Pulmonary artery endothelial cell (primary cell): ENCODE data around the gene PREX1. TPM values are rescaled to one million over a fixed set of nuclear protein-coding genes. Genes with fewer than 3 reads are reported as not detected.

ENCODE experiments used
- DNase-seq: peaks from one replicate; pipeline ENCODE4 v3.0.0-alpha.2; 2011; ENCODE audit warnings: low read depth, low spot score
- total RNA-seq: library from RNA; depleted of rRNA; stranded (reverse); fragments of >200 nt; gene quantifications from 2 replicates; pipeline ENCODE4 v1.2.3, GENCODE V29; 2014

Gene PREX1
- total RNA-seq, 1 donor from 2014 or later: 115 TPM

GRCh38 chr20:48685300-48685699 lies 142.5 kb downstream of the PREX1 start:
- DNase-seq: no peak

- no peak for DNase-seq
These were observed 143.2 kb downstream of the PREX1 start for GRCh38 chr20:48684501-48685041.

- no peak for DNase-seq
These were observed 144.2 kb downstream of the PREX1 start for GRCh38 chr20:48683467-48684175.

- DNase-seq: peak; percentile 75
These were observed 145.1 kb downstream of the PREX1 start for GRCh38 chr20:48682529-48683363.

- DNase-seq: no peak
These were observed 145.8 kb downstream of the PREX1 start for GRCh38 chr20:48681873-48682426.

DNA sequence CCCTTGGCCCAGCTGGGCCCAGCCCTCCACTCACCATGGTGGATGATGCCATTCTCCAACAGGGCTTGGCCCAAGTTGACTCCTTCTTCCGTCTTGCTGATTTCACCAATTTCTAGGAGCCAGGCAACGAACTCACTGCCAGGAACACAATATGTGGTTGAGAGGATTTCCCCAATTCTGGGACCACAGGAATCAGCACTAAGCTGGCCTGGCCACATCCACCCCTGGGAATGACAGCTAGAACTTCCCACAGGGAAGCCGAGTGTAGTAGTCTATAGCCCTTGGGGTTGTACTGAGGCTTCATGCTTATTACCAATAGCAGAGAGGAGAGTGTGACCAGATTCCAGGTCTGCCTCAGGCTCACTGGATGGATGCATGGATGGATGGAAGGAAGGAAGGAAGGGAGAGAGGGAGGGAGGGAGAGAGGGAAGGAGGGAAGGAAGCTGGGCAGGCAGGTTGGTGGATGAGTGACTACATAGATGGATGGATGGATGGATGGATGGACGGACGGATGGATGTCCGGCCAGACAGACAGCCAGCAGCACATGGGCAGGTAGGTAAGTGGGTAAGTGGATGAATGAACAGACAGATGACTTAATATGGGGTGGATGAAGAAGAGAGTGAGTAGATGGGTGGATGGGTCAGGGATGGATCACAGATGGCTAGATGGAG lies 146.5 kb downstream of the PREX1 start:
- DNase-seq: no peak

- DNase-seq: no peak
These were observed 147.1 kb downstream of the PREX1 start for GRCh38 chr20:48680650-48681049.

DNA sequence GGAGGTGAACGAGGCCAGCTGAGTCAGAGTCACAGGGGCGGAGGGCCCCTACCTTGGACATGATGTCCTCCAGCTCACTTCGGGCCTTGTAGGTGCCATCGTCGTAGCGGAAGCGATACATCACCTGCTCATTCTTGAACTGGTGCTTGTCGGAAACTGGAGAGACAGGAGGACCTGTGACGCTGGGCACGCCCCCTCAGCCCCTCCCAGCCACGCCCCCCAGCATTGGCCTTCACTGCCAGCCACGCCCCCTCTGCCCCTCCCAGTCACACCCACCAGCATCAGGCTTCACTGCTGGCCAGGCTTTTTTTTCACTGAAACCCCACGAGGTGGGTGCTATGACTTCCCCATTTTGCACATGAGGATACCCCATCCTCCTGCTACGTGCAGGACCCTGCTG lies 148.2 kb downstream of the PREX1 start:
- no peak for DNase-seq

DNA sequence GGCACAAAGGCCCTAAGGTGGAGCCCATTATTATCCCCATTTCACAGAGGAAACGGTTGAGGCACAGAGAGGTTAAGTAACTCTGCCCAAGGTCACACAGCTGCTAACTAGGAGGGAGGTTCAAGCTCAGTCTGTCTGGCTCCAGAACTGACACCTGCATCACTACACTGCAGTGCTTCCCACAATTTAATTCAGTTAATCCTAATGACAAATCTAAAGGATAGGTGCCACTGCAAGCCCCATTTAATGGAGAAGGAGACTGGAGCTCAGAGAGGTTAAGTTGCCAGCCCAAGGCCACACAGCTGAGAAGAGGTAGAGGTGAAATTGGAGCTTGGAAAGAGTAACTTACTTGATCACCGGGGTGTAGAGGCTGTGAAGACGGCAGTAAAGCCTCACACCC lies 148.8 kb downstream of the PREX1 start:
- DNase-seq: no peak

- DNase-seq: no peak
These were observed 149.4 kb downstream of the PREX1 start for GRCh38 chr20:48678421-48678820.

DNA sequence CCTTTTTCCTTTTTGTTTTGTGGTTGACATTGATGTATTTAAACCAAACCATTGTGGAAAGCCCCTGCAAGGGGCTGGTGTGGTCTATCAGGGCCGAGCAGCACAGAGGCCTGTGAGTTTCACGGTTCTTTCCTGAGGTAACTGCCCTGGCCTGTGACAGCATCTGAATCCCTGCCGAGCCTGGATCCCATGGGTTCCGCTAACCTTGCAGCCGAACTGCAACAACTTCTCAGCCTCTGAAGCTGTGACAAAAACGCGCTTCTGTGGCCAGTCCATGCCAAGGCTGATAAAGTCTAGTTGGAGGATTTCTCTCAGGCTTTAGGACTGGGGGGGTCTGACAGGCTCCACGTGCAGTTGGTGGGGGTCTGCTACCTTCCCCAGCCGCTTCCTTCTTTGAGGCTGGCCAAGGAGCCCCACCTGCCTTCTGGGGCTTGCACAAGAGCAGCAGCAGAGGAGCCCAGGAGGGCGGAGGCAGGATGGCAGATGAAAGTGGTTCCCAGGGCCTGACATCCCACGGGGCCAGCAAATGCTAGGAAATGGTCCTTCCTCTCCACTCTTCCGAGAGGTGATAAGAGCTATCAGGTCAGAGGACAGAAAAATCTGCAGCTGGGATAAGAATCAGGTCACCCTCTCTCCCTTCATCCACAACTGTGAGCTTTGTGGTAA lies 150.9 kb downstream of the PREX1 start:
- no peak for DNase-seq

DNA sequence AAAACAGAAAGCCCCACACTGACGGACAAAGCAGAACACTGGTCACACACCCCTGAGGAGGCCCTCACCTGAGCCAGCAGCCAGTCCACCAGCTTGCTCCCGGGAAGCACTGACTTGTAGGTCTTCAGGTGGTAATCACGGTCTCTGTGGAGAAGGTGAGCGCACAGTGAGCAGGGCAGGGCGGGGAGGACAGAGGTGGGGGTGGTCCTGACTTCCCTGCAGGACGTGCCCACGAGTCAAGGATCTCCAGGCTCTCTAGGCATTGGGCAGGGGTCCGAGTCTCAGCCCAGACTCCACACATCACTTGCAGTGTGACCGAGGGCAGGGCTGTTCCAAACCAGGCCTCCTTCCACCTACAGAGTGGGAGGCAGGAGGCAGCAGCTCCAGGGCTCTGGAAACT lies 151.7 kb downstream of the PREX1 start:
- DNase-seq: no peak

DNA sequence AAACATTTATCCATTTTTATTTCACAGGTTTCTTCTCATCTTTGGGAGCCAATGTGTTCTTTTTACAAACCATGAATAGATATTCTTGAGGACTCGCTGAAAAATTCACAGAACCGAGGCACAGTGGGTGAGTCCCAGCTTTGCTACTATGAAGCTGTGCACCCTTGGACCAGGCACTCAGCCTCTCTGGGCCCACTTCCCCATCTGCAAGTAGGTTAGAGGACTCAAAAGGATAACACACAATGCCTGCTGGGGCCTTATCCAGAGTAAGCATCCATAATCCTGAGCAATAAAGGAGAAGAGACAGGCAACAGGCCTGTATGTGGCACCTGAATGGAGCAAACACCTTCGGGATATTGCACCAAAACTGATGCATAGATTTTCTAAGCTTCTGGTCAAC lies 153.3 kb downstream of the PREX1 start:
- DNase-seq: no peak

- DNase-seq: no peak
These were observed 154.3 kb downstream of the PREX1 start for GRCh38 chr20:48673507-48673906.

- no peak for DNase-seq
These were observed 155.5 kb downstream of the PREX1 start for GRCh38 chr20:48672324-48672723.

GRCh38 chr20:48671141-48671540 lies 156.7 kb downstream of the PREX1 start:
- DNase-seq: no peak

DNA sequence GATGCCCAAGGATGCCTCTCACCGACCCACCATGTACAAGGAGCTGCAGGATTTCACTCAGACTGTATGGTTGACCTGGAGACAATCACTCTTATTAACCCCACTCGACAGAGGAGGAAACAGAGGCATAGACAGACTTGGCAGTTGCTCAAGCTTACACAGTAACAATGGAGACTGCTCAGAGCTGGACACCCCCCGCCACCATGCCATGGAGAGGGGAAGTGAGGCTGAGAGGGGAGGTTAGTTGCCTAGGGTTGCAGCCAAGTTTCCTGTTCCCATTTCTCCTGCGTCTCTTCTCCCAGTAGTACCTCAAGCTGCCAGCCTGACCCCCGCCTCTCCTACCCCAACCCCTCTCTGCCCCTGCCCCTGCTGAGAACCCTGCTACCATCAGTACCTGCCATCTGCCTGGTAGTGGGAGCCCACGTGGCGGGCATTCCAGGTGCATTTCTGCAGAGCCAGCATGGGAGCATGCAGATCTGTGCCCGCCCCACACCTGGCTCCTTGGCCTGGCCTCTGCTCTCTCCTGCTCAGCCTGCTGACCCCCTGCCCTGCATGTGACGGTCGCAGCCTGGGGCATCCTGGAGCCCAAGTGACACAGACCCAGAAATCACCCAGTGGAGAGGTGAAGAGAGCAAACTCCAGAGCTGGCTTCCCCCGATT lies 157.7 kb downstream of the PREX1 start:
- DNase-seq: peak; percentile 60

GRCh38 chr20:48668451-48668946 lies 159.3 kb downstream of the PREX1 start:
- no peak for DNase-seq

GRCh38 chr20:48667889-48668413 lies 159.8 kb downstream of the PREX1 start:
- DNase-seq: peak; percentile 37

GRCh38 chr20:48667481-48667880 lies 160.3 kb downstream of the PREX1 start:
- no peak for DNase-seq
